Cardiac septum (tissue), 1 donor: Measurements from ENCODE around the gene NRG3. TPM values are rescaled to one million over a fixed set of nuclear protein-coding genes. Genes with fewer than 3 reads are reported as not detected.

Experiments used
- DNase-seq: peaks from one replicate; pipeline ENCODE4 v3.0.0-alpha.2; 2020; ENCODE audit warnings: low spot score
- intact Hi-C: fragments of 100-400 bp; cut with DNase I; formaldehyde crosslinking; loops from one replicate; pipeline ENCODE4 v1.14.0; 2022
- total RNA-seq: library from RNA; stranded (reverse); fragmentation: NEBNext Ultra II Directional; extraction: Animal tissue kit (Norgen Biotek cat#: 25700); gene quantifications from one replicate; pipeline ENCODE4 v1.2.1, GENCODE V29; 2021
- donor health status: DM: no; HTN: no; CAD: no.

The NRG3 gene
- total RNA-seq, 1 donor from 2014 or later: 0.57 TPM

GRCh38 chr10:82889728-82890127 is 1014.7 kb downstream of the NRG3 start:
- intact Hi-C loops: no loop called here

DNA sequence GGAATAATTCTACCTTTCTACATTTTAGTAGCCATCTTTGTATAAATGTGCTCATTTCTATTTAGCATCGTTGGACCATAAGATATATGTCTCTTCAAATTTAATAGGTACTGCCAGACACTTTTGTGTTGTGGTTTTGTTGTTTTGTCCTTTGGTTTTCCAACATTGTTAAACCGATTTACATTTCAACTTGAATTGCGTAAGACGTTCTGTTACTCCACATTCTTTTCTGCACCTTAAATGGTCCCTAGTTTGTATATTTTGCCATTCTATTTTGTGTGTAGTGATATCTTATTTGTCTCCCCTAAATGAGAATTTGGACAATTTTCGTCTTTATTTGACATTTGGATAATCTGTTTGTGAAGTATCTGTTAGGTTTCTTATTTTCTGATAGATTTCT is 1015.6 kb downstream of the NRG3 start:
- intact Hi-C loops: no loop called here
- DNase-seq: no peak

More at GRCh38 chr10:82889728-82890127, 1014.7 kb downstream of the NRG3 start:
- DNase-seq: no peak

DNA sequence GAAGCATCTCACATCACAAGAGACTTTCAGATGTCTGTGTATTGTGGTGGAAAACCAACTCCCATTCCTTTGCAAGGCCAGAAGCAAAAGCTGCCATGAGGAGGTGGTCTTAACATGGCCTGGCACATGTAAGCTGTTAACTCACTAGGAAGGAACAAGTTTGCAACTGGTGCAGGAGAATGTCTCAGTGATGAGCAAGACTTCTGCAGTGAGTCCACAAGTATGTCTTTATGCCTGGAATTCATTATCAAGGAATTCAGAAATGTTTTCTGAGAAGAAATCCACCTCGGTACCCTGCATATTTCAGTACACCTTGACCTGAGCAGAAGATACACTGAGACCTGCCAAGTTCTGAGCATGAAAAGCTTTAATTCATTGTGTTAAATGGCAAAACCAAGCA is 1033.1 kb downstream of the NRG3 start:
- no peak for DNase-seq
- intact Hi-C loops: no loop called here

- DNase-seq: no peak
- intact Hi-C loops: no loop called here
Observed at GRCh38 chr10:82908751-82909150, 1033.8 kb downstream of the NRG3 start.

GRCh38 chr10:82910301-82910700 is 1035.3 kb downstream of the NRG3 start:
- DNase-seq: no peak
- intact Hi-C loops: no loop called here

DNA sequence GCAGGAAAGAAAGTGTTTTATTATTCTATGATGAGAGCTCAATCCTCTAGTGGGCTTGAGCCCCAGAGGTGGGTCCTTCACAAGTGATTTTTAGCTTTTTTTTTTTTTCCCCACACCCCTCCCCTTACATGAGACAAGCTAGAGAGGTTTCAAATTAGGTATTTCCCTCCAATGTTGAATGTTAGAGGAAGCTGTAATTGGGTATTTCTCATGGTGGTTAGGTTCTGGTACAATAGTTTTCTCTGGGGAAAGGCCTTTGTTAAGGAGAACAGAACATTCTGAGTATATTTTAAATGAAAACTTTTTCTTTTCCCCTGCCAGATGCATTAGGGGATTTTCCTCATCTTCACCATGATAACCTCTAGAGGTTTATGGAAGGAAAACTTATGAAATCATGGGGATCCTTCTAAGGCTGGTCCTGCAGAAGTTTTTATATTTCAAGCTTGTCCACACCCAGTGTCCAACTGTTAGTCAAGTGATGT is 1039.7 kb downstream of the NRG3 start:
- intact Hi-C loops: no loop called here
- no peak for DNase-seq

GRCh38 chr10:82916941-82917340 is 1041.9 kb downstream of the NRG3 start:
- intact Hi-C loops: no loop called here

DNA sequence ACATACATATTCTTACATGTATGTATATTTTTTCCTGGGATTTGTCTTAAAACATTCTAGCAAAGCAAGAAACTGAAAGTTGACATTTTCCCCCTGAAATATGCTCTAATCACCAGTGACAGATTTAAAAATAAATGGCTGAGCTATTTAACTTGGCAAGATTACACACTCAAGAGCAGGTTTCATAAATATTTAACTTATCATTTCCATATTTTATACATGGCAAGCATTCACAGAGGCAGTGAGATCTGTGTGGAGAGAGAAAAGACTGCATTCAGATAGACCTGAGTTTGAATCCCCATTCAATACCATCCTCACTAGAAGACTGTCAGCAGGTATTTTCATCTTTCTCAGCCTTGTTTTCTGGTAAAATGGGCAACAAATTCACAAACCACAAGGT is 1043.0 kb downstream of the NRG3 start:
- intact Hi-C loops: no loop called here
- DNase-seq: no peak

More at GRCh38 chr10:82916941-82917340, 1041.9 kb downstream of the NRG3 start:
- DNase-seq: no peak

DNA sequence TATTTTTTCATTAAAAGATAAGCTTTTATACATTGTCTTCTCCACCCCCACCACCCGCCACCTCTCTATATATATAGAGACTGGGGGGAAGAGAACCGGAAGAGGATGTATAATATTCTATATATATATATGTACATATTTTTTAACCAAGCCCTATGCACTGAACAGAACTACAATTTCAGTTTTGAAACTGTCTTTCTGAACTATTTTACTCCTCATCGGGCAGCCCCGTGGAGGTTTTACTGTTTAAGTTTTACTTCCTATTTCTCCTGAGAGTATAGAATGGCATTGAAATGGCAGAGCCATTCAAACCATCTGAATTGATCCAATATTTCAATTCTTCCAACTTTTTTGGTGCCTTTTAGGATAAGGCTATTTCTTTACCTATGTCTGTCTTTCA is 1047.1 kb downstream of the NRG3 start:
- intact Hi-C loops: no loop called here

GRCh38 chr10:82922755-82923154 is 1047.8 kb downstream of the NRG3 start:
- intact Hi-C loops: no loop called here
- DNase-seq: no peak

More for the DNA sequence above, 1047.1 kb downstream of the NRG3 start:
- DNase-seq: no peak

DNA sequence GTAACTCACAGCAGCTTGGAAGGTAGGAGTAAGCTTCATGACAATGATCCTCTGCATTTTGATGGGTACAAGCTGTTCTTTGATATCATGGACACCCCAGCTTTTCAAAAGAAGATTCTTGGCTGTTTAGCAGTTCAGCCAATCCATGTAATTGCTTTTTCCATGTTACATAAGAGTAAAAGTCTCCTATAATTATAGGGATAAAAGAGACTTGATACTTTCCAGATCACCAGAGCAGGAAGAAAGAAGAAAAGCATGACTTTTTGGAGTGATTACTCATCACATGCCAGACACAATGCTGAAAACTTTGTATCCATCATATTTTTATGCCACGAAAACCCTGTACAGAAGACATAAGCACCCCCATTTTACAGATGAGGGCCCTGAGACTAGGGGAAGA is 1049.7 kb downstream of the NRG3 start:
- intact Hi-C loops: no loop called here
- DNase-seq: no peak

GRCh38 chr10:82925547-82925946 is 1050.6 kb downstream of the NRG3 start:
- intact Hi-C loops: no loop called here
- no peak for DNase-seq

- intact Hi-C loops: no loop called here
- DNase-seq: no peak
Observed at GRCh38 chr10:82932451-82932850, 1057.5 kb downstream of the NRG3 start.

DNA sequence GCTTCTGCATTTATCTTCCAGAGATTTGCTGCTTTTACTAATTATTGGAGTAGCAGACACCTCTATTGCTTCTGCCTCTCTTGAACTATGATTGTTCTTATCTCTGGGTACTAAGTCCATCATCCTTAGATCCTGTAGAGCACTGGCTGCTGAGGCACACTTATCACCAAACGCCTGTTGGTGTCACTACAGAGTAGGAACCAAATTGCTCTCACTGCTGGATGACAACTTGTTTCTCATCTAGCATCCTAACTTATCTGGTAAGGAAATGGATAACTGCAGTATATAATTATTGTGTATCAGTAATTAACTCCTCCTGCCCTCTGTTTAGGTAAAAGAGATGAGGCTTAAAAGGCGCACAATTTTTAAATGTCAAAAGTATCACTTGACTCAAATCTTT is 1059.4 kb downstream of the NRG3 start:
- DNase-seq: no peak
- intact Hi-C loops: no loop called here

DNA sequence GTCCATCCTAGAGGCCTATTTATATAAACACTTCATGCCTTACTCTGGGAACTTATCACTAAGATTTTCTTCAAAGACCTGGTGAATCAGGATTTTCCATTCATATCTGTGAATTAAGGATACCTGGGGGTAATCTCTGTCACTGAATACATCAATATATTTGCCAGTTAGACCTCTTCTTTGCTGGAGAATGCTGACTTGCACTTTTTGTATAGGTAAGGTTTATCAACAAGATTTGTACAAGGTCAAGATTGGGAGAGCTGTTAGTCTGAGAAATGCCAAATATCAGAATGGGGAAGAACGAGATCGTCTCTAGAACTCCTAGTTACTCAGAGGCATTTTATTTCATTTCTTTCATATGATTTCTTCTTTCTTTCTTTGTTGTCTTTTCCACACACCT is 1060.0 kb downstream of the NRG3 start:
- intact Hi-C loops: no loop called here
- DNase-seq: no peak

DNA sequence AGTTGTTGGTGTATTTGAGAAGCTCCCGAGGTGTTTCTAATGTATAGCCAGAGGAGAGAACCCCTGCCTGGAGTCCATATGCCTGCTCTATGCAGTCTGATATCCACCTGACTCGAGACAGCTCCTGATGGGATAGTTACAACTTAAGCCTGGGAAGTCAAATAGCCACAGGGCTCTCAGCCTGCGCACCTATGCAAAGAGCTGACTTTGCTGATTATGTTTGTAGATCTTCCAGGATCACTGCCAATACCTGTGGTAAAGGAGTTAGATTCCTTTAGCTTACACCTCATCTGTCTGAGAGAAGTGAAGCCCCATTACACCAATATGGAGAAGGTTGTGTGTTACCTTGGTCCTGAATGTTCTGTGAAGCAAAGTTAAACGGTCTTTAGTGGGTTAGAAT is 1063.3 kb downstream of the NRG3 start:
- no peak for DNase-seq
- intact Hi-C loops: no loop called here

- intact Hi-C loops: no loop called here
- no peak for DNase-seq
Observed at GRCh38 chr10:82942286-82943099, 1067.5 kb downstream of the NRG3 start.

DNA sequence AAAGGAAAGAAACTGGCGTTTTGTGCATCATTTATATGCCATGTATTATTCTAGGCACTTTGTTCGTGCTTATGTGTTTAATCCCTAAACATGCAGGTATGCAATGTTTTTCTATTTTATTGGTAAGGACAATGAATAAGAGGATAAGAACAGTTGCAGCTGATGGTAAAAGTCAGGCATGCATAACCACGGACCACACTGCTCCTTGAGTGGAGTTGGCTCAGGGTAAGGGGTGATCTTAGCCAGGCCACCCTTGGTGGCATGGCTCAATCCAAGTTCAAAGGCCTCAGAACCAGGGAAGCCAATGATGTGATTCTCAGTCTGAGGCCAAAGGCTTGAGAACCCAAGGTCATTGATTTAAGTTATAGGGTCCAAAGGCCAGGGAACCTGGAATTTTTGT is 1068.1 kb downstream of the NRG3 start:
- intact Hi-C loops: no loop called here
- DNase-seq: no peak

DNA sequence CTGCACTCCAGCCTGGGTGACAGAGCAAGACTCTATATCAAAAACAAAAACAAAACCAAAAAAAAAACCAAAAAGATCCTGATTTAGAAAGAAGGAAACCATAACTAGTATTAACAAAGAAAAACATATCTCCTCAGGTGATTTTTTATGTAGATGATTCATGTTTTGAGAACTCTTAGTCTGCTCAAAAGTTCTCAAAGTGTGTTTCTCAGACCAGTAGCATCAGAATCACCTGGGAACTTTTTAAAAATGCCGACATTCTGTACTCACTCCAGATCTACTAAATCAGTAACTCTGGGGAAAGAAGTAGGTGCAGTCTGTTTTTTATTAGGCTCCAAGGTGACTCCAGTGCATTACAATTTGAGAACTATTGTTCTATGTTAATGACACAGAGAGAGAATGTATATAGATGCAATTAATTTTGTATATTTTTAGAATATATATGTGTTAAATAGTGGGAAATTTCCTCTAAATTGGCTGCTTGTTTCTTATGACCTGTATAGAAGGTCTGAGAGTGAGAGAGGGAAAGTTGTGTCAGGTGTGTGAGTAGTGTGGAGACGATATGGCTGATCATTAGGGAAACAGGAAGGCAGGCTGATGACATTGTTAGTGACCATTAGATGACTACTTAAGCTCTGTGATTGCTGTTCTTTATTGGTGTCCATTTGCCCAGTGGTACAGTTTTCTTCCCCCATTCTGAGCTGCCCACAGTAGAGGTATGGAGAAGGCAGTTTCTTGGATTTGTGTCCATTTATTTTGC is 1075.0 kb downstream of the NRG3 start:
- intact Hi-C loops: no loop called here
- no peak for DNase-seq

GRCh38 chr10:82953331-82953730 is 1078.3 kb downstream of the NRG3 start:
- DNase-seq: no peak
- intact Hi-C loops: no loop called here

- no peak for DNase-seq
- intact Hi-C loops: no loop called here
Observed at GRCh38 chr10:82953909-82954308, 1078.9 kb downstream of the NRG3 start.
